Prostate gland (tissue), 2 donors: ENCODE data around the gene EVI2B. TPM values are rescaled to one million over a fixed set of nuclear protein-coding genes. Genes with fewer than 3 reads are reported as not detected.
"Not testable (repeated sequence)": the region's sequence is repeated elsewhere in the genome, so short reads cannot be mapped to it uniquely, and the experiment has no call there.

Experiments
- DNase-seq: peaks from one replicate; pipeline ENCODE4 v3.0.0-alpha.2; 2019; ENCODE audit warnings: low spot score
- H3K27ac ChIP-seq, 2 donors: fragments of 200-600 bp; sonication (generic); 2 replicates each; pipeline ENCODE4 v1.5.1; 2017 to 2019
- H3K27me3 ChIP-seq: fragments of 200-600 bp; sonication (generic); replicated peaks from 2 replicates; pipeline ENCODE4 v1.5.1; 2019; ENCODE audit not compliant: insufficient read depth
- H3K36me3 ChIP-seq, 2 donors: fragments of 200-600 bp; sonication (generic); 1 replicate in 1 of 2; 2 replicates in 1 of 2; pipeline versions ENCODE4 v1.5.1 to v1.8.1; 2017 to 2019
- H3K4me1 ChIP-seq: fragments of 200-600 bp; sonication (generic); replicated peaks from 2 replicates; pipeline ENCODE4 v1.5.1; 2019
- H3K4me3 ChIP-seq, 2 donors: fragments of 200-600 bp; sonication (generic); 2 replicates each; pipeline ENCODE4 v1.5.1; 2017 to 2019
- H3K9me3 ChIP-seq: fragments of 200-600 bp; sonication (generic); 2 replicates; pipeline ENCODE4 v1.5.1; 2017
- CTCF ChIP-seq, 4 experiments: fragments of 200-600 bp in 2 of 4; fragments of 450-650 bp in 2 of 4; sonication (generic) in 2 of 4; IDR thresholded peaks; 1 replicate in 3 of 4; 2 replicates in 1 of 4; pipeline ENCODE4 v1.5.1; 2016 to 2019; ENCODE audit warnings: antibody characterized with exemption in 4 of 4, mild to moderate bottlenecking in 2 of 4, moderate library complexity in 2 of 4
- POLR2A ChIP-seq: fragments of 450-650 bp; IDR thresholded peaks from one replicate; pipeline ENCODE4 v1.6.1; 2016; ENCODE audit warnings: antibody characterized with exemption, mild to moderate bottlenecking
- POLR2AphosphoS5 ChIP-seq: sonication (generic); formaldehyde crosslinking; IDR thresholded peaks from one replicate; pipeline ENCODE4 v1.6.1; 2017; ENCODE audit warnings: antibody characterized with exemption
- WGBS: methylation state at CpG from one replicate; pipeline ENCODE4 v1.1.5; 2018; 5-methylcytosine and 5-hydroxymethylcytosine counted together
- intact Hi-C: fragments of 100-400 bp; cut with DNase I; formaldehyde crosslinking; loops from one replicate; pipeline ENCODE4 v1.14.2; 2022
- total RNA-seq, 2 donors: library from RNA; depleted of rRNA; stranded (reverse); fragments of >200 nt; gene quantifications; one replicate each; pipeline ENCODE4 v1.1.0, GENCODE V29; 2016

The EVI2B gene
- total RNA-seq, 2 donors from 2014 or later: 4.6 to 8.9 TPM

- TF ChIP-seq POLR2A: no peak
- no peak for TF ChIP-seq CTCF (IDR thresholded peaks at IDR 0.05)
- no peak for TF ChIP-seq POLR2AphosphoS5
- intact Hi-C loops: no loop called here
- no peaks in the 10 kb centered on the region for H3K36me3 ChIP-seq
- H3K4me3 ChIP-seq: no peak overlapping the region
- no peaks in the 10 kb centered on the region for H3K27me3 ChIP-seq
- no peak overlapping the region for H3K27ac ChIP-seq
- DNase-seq: no peak
- H3K4me1 ChIP-seq: no peaks in the 10 kb centered on the region
- WGBS: 48% methylated on average over 1 of the region's 1 CpG
- H3K9me3 ChIP-seq: no peaks in the 10 kb centered on the region
These were observed 44.3 kb downstream of the EVI2B start for GRCh38 chr17:31269578-31269983.

GRCh38 chr17:31269036-31269577, 44.7 kb downstream of the EVI2B start:
- intact Hi-C loops: no loop called here
- H3K36me3 ChIP-seq: no peaks in the 10 kb centered on the region
- no peaks in the 10 kb centered on the region for H3K9me3 ChIP-seq
- TF ChIP-seq CTCF (IDR thresholded peaks at IDR 0.05) (no peak), POLR2AphosphoS5 (no peak)
- H3K27me3 ChIP-seq: no peaks in the 10 kb centered on the region
- WGBS: 97% methylated on average over 2 of the region's 2 CpGs
- H3K4me3 ChIP-seq: no peak overlapping the region
- H3K27ac ChIP-seq: no peak overlapping the region
- no peaks in the 10 kb centered on the region for H3K4me1 ChIP-seq
- DNase-seq: no peak

- H3K9me3 ChIP-seq: no peaks in the 10 kb centered on the region
- H3K27ac ChIP-seq: no peak overlapping the region
- H3K4me3 ChIP-seq: no peak overlapping the region
- TF ChIP-seq POLR2AphosphoS5: no peak
- TF ChIP-seq POLR2A: no peak
- no peak for TF ChIP-seq CTCF (IDR thresholded peaks at IDR 0.05)
- H3K27me3 ChIP-seq: no peaks in the 10 kb centered on the region
- WGBS: 90% methylated on average over 2 of the region's 2 CpGs
- DNase-seq: no peak
- intact Hi-C loops: no loop called here
- H3K4me1 ChIP-seq: no peaks in the 10 kb centered on the region
- H3K36me3 ChIP-seq: no peaks in the 10 kb centered on the region
These were observed 47.8 kb downstream of the EVI2B start for GRCh38 chr17:31266042-31266441.

- H3K27ac ChIP-seq, H3K9me3 ChIP-seq, DNase-seq, intact Hi-C loops, H3K4me3 ChIP-seq, H3K36me3 ChIP-seq, H3K27me3 ChIP-seq, H3K4me1 ChIP-seq: not testable (repeated sequence)
- WGBS: 100% methylated on average over 1 of the region's 1 CpG
These were observed 50.9 kb downstream of the EVI2B start for GRCh38 chr17:31262923-31263322.

GRCh38 chr17:31261601-31262000, 52.3 kb downstream of the EVI2B start:
- H3K4me1 ChIP-seq: no peaks in the 10 kb centered on the region
- no peak overlapping the region for H3K4me3 ChIP-seq
- TF ChIP-seq CTCF (IDR thresholded peaks at IDR 0.05) (no peak), POLR2AphosphoS5 (no peak), POLR2A (no peak)
- no peaks in the 10 kb centered on the region for H3K9me3 ChIP-seq
- no peak for DNase-seq
- no peaks in the 10 kb centered on the region for H3K27me3 ChIP-seq
- intact Hi-C loops: no loop called here
- no peaks in the 10 kb centered on the region for H3K36me3 ChIP-seq
- no peak overlapping the region for H3K27ac ChIP-seq
- WGBS: 79% methylated on average over 1 of the region's 1 CpG
